Rectal smooth muscle tissue (tissue), 1 donor: ENCODE data around the gene DAGLA.

Experiments used
- H3K27ac ChIP-seq: one replicate; pipeline ENCODE4 v1.7.0; 2013; ENCODE audit warnings: low read depth, low read length, inconsistent platforms
- H3K27me3 ChIP-seq: one replicate; pipeline ENCODE4 v1.7.0; 2013; ENCODE audit warnings: low read length; ENCODE audit not compliant: control insufficient read depth, insufficient read depth
- H3K36me3 ChIP-seq: one replicate; pipeline ENCODE4 v1.7.0; 2013; ENCODE audit warnings: low read length; ENCODE audit not compliant: control insufficient read depth, insufficient read depth
- H3K4me1 ChIP-seq: one replicate; pipeline ENCODE4 v1.7.0; 2013; ENCODE audit warnings: low read length; ENCODE audit not compliant: control insufficient read depth, insufficient read depth
- H3K4me3 ChIP-seq: one replicate; pipeline ENCODE4 v1.7.0; 2013; ENCODE audit warnings: low read length
- H3K9ac ChIP-seq: one replicate; pipeline ENCODE4 v1.7.0; 2013; ENCODE audit warnings: low read length

The DAGLA gene

DNA sequence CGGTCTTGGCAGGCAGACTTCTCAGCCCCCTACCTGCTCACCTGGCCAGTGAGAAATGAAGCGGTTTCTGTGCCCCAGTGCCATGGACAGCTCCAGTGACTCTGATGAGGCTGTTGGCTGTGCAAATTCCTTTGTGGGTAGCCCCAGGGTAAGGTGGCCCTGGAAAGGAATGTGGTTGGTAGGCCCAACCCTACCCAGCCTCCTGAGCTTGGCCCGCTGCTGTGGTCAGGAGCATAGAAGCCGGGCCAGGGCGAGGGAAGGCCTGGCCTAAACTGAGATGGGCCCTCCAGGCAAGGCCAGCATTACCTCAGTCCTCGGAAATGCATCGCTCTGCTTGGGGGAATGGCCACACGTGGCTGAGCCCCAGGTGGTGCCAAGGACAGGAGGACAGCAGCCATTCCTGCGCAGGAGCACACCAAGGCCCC, 16.9 kb downstream of the DAGLA start:
- H3K4me3 ChIP-seq: no peak overlapping the region
- peaks cover 32% of the 10 kb centered on the region for H3K4me1 ChIP-seq
- no peak overlapping the region for H3K9ac ChIP-seq
- no peaks in the 10 kb centered on the region for H3K27me3 ChIP-seq
- peak overlapping the region; percentile 16 for H3K27ac ChIP-seq
- no peaks in the 10 kb centered on the region for H3K36me3 ChIP-seq

DNA sequence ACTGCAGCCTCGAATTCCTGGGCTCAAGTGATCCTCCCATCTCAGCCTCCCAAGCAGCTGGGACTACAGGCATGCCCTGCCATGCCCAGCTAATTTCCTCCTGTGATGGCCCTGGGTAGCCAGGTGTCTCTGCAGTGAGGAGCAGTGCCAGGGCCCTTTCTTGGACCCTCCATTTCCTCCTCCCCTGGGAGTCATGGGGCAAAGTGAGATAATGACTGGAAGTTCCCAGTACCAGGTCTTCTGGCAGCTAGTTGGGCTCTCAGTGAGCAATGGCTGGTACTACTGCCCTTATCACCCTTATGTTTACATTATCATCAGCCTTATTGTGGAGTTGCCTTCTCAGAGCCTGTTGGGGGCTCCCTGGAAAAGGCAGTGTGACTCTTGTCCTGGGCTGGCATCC, 17.6 kb downstream of the DAGLA start:
- Histone ChIP-seq H3K9ac (no peak overlapping the region), H3K27me3 (no peaks in the 10 kb centered on the region), H3K27ac (no peak overlapping the region), H3K36me3 (no peaks in the 10 kb centered on the region), H3K4me1 (peaks cover 32% of the 10 kb centered on the region), H3K4me3 (no peak overlapping the region)

GRCh38 chr11:61698173-61698948, 18.2 kb downstream of the DAGLA start:
- H3K36me3 ChIP-seq: no peaks in the 10 kb centered on the region
- H3K9ac ChIP-seq: no peak overlapping the region
- H3K27me3 ChIP-seq: no peaks in the 10 kb centered on the region
- H3K27ac ChIP-seq: no peak overlapping the region
- no peak overlapping the region for H3K4me3 ChIP-seq
- H3K4me1 ChIP-seq: peaks cover 32% of the 10 kb centered on the region

GRCh38 chr11:61699737-61700160, 19.6 kb downstream of the DAGLA start:
- peak overlapping the region; percentile 61 for H3K27ac ChIP-seq
- H3K4me1 ChIP-seq: peaks cover 28% of the 10 kb centered on the region
- H3K4me3 ChIP-seq: no peak overlapping the region
- H3K36me3 ChIP-seq: no peaks in the 10 kb centered on the region
- H3K27me3 ChIP-seq: no peaks in the 10 kb centered on the region
- no peak overlapping the region for H3K9ac ChIP-seq

DNA sequence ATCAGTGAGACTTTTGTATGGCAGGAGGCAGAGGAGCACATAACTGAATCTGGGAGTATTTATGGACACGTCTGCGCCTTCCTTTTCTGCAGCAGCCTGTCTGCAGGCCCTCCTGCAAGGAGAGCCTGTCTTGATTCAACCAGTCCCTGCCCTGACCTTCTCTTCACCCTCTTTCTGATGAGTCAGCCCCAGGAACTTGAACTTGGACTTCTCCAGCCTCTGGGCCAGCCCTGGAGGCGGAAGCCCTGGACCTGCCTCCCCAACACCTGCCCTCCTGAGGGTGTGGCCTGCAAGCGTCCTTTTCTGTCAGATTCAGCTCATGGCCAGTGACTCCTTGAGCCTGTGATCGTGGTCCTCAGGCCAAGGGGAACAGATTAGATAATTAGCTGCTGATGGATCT, 20.0 kb downstream of the DAGLA start:
- H3K27ac ChIP-seq: peak overlapping the region; percentile 47
- H3K9ac ChIP-seq: peak overlapping the region; percentile 4

GRCh38 chr11:61700720-61701119, 20.5 kb downstream of the DAGLA start:
- Histone ChIP-seq H3K27ac (peak overlapping the region; percentile 47), H3K4me3 (no peak overlapping the region), H3K36me3 (no peaks in the 10 kb centered on the region), H3K9ac (peak overlapping the region; percentile 4), H3K27me3 (no peaks in the 10 kb centered on the region), H3K4me1 (peaks cover 20% of the 10 kb centered on the region)

More for the DNA sequence above, 20.0 kb downstream of the DAGLA start:
- H3K36me3 ChIP-seq: no peaks in the 10 kb centered on the region
- H3K4me3 ChIP-seq: no peak overlapping the region
- peaks cover 25% of the 10 kb centered on the region for H3K4me1 ChIP-seq
- no peaks in the 10 kb centered on the region for H3K27me3 ChIP-seq

DNA sequence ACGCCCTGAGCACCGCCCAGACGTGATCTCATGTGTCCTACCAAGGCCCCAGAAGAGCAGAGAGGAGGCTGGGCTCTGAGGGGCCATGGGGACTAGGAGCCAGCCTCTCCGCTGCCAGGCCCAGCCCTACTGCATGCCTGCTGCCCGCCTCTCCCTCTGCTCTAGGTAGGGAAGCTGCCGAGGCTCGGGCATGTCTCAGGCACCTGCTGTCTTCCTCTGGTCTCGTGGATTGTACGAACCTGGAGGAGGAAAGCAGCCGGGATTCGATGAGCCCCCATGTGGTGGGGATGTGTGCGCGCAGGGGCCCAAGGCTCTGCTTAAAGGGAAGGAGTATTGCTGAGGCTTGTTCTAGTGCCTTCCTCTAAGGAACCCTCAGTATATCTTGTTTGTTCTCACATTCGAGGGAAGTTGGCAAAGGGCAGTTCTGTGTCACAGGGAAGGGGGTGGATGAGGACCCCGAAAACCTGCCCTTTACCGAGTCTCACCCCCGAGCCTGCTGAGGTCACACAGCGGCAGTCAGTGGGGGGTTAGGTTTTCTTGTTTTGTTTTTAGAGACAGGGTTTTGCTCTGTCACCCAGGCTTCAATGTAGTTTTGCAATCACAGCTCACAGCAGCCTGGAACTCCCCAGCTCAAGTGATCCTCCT, 21.2 kb downstream of the DAGLA start:
- Histone ChIP-seq H3K4me3 (no peak overlapping the region), H3K9ac (no peak overlapping the region), H3K36me3 (no peaks in the 10 kb centered on the region), H3K27ac (no peak overlapping the region), H3K4me1 (peaks cover 17% of the 10 kb centered on the region), H3K27me3 (no peaks in the 10 kb centered on the region)

- Histone ChIP-seq H3K9ac (no peak overlapping the region), H3K4me1 (peaks cover 17% of the 10 kb centered on the region), H3K4me3 (no peak overlapping the region), H3K27ac (no peak overlapping the region), H3K27me3 (no peaks in the 10 kb centered on the region), H3K36me3 (no peaks in the 10 kb centered on the region)
Observed at GRCh38 chr11:61702701-61703312, 22.6 kb downstream of the DAGLA start.

GRCh38 chr11:61704838-61705237, 24.6 kb downstream of the DAGLA start:
- H3K27ac ChIP-seq: no peak overlapping the region
- H3K4me1 ChIP-seq: peaks cover 8% of the 10 kb centered on the region
- H3K36me3 ChIP-seq: no peaks in the 10 kb centered on the region
- no peak overlapping the region for H3K9ac ChIP-seq
- H3K27me3 ChIP-seq: no peaks in the 10 kb centered on the region
- no peak overlapping the region for H3K4me3 ChIP-seq

DNA sequence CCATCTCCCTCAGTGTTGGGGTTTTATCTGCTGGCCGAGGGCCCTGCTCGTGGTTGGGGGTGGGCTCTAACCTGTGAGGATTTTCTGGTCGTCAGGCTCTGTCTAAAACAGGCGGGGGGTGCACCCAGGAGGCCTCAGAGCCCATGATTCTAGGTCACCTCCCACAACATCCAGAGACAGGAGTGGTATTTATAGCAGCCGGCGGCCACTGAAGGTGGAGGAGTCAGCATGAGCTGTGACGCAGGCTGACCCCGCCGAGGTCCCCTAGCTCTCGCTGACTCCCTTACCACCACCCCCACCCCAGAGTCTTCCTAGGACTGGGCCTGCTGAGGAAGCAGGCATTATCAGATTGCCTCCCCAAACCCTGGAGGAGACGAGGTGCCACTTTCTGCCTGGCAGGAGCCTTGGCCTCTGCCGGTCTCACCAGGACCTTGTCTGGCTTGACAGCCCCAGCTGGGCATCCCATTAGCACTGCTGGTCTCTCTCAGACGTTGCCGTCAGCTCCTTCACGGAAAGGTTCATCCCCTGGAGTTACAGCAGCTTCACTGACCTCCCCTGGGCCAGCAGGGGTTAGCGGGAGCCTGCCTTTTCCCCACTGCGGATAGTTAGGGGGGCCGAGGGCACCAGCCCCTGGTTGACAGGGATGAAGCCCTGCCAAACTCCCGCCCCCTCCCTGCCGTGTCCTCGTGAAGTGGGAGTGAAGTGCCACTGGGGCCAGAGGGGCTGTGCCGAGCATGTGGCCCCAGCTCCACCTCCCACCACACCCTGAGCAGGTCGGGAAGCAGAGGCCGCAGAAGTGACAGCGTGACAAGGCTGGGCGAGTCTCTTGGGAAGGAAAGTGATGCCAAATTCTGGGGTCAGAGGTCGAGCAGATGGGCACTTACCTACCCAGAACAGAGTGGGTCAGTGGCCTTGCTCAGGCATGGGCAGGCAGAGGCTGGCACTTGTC, 26.5 kb downstream of the DAGLA start:
- no peaks in the 10 kb centered on the region for H3K36me3 ChIP-seq
- no peaks in the 10 kb centered on the region for H3K4me1 ChIP-seq
- H3K4me3 ChIP-seq: no peak overlapping the region
- no peak overlapping the region for H3K9ac ChIP-seq
- no peaks in the 10 kb centered on the region for H3K27me3 ChIP-seq
- H3K27ac ChIP-seq: no peak overlapping the region

DNA sequence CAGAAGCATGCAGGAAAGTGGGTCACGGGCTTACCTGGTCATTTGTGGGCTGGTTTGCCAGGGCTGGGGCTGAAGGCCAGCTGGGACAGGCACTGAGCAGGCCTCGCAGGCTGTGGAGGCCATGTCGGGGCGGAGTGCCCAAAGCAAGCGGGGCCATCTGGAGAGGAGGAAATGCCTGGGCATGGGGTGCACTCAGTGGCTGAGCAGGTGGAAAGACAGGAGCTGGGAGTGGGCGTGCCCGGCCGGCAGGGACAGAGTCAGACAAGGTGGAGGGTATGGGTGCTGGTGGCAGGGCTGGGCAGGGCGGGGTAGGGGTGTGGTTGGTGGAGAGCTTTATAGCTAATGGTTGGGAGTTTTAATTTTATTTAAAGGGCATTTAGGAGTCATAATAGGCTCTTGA, 27.4 kb downstream of the DAGLA start:
- no peak overlapping the region for H3K4me3 ChIP-seq
- H3K27me3 ChIP-seq: no peaks in the 10 kb centered on the region
- H3K4me1 ChIP-seq: no peaks in the 10 kb centered on the region
- H3K27ac ChIP-seq: no peak overlapping the region
- H3K36me3 ChIP-seq: no peaks in the 10 kb centered on the region
- no peak overlapping the region for H3K9ac ChIP-seq

DNA sequence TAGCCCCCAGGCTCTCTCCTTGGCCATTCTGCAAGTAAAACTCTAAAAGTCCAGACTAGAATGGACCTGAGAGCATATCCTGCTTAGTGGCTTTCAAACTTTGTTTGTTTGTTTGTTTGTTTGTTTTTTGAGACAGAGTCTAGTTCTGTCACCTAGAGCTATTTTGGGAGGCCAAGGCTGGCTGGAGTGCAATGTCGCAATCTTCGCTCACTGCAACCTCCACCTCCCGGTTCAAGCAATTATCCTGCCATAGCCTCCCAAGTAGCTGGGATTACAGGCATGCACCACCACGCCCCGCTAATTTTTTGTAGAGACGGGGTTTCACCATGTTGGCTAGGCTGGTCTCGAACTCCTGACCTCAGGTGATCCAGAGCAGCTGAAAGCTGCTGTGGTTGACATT, 28.9 kb downstream of the DAGLA start:
- Histone ChIP-seq H3K27me3 (no peaks in the 10 kb centered on the region), H3K4me1 (no peaks in the 10 kb centered on the region), H3K4me3 (no peak overlapping the region), H3K9ac (no peak overlapping the region), H3K27ac (no peak overlapping the region), H3K36me3 (no peaks in the 10 kb centered on the region)
